Activated T-cell treated with anti-CD3 and anti-CD28 coated beads, Interleukin-2, amount 50 U/mL, for 4 hours (primary cell): ENCODE data around the gene KCNQ1. TPM values are rescaled to one million over a fixed set of nuclear protein-coding genes. Genes with fewer than 3 reads are reported as not detected.
A peak's percentile ranks its signal among the peaks of the same experiment; 100 is the strongest.

Experiments used
- ATAC-seq, 2 donors: fragments of 200-7000 bp; cut with Tn5 transposase; one replicate each; pipeline ENCODE4 v1.10.0; 2021
- DNase-seq: peaks from one replicate; pipeline ENCODE4 v3.0.0-alpha.2; 2020
- H3K27me3 Mint-ChIP-seq: one replicate; pipeline ENCODE4 v1.8.0; 2021; ENCODE audit warnings: low read depth, mixed read lengths
- H3K36me3 Mint-ChIP-seq: one replicate; pipeline ENCODE4 v1.8.0; 2022; ENCODE audit warnings: mixed read lengths; ENCODE audit not compliant: insufficient read depth
- H3K4me1 Mint-ChIP-seq: one replicate; pipeline ENCODE4 v1.8.0; 2021; ENCODE audit warnings: low read depth, mixed read lengths
- H3K4me3 Mint-ChIP-seq: one replicate; pipeline ENCODE4 v1.8.0; 2021; ENCODE audit warnings: mild to moderate bottlenecking, moderate library complexity, mixed read lengths
- H3K9me3 Mint-ChIP-seq: one replicate; pipeline ENCODE4 v1.8.0; 2021; ENCODE audit warnings: mixed read lengths
- total RNA-seq, 3 donors: library from RNA; stranded (reverse); gene quantifications; one replicate each; pipeline ENCODE4 v1.2.1, GENCODE V29; 2021

Gene KCNQ1
- total RNA-seq, 3 donors from 2014 or later = 2.3 to 3.0 (median 2.8) TPM

DNA sequence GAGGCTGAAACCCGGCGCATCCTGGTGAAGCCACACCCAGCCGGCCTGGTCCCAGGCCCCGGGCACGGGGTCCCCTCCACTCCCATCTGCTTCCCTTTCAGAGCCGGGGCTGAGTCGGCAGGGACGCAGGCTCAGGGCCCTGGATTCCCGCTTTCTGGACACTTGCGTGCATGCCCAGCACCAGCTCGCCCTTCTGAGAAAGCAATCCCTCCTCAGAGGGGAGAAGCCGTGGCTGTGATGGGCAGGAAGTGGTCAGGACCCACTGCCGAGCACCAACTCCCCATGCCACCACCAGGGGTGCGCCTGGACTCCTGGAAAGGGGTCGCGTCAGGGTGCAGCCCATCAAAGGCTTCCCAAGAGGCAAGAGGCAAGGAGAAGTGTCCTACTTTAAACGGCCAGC lies 425.7 kb downstream of the KCNQ1 start:
- peaks cover 2% of the 10 kb centered on the region for H3K4me1 Mint-ChIP-seq
- no peaks in the 10 kb centered on the region for H3K9me3 Mint-ChIP-seq
- no peak for DNase-seq
- no peak overlapping the region for H3K4me3 Mint-ChIP-seq
- H3K27me3 Mint-ChIP-seq = peaks cover 48% of the 10 kb centered on the region
- H3K36me3 Mint-ChIP-seq = no peaks in the 10 kb centered on the region
- no peak for ATAC-seq

DNA sequence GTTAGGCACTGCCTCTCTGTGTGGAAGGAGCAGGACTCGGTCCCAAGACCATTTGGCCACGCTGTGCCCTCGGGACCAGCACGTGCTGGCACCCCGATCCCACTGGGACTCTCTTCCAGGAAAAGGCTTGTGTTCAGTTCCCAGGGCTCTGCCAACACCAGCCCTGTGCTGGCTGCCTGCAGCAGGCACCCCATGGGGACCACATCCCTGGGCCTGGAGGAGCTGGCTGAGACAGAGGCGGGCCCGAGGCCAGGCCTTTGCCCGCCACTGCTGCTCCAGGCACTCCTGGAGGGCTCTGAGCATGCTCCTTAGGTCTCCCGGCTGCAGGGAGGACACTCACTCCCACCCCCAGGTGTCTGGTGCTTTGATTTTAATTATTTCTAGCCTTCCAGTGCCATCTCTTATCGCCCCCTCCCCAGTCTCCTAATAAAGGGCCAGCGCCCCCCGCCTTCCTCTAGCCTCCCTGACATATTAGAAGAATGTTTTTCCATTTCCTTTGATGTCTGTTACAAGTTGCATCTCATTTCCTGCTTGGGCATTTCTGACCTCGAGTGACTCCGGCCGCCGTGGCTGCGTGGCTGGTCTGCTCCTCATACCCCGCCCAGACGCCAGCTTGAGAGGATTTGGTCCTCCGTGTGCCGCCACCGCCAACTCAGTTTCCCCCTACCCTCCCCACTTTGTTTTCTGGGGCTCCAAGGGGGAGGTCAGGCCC lies 426.3 kb downstream of the KCNQ1 start:
- Mint-ChIP-seq H3K9me3 (no peaks in the 10 kb centered on the region), H3K4me1 (peaks cover 2% of the 10 kb centered on the region), H3K36me3 (no peaks in the 10 kb centered on the region), H3K4me3 (no peak overlapping the region), H3K27me3 (peaks cover 45% of the 10 kb centered on the region)
- ATAC-seq = no peak
- no peak for DNase-seq

DNA sequence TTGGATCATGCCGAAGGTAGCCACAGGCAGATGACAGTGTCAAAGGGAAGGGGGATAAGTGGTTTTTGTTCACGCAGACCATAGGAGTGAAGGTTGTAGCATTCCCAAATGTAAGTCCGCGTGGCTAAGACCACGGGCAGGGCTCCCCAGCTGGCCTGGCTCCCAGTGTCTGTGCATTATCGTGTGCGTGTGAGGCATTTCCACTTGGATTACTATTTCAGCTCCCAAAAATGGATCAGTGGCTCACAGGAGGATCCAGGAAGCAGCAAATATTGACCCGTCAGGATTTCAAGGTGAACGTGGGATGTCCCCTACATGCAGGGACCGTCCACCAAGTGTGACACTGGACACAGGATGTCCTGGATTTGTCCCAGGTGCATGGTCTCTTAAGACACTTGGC lies 430.2 kb downstream of the KCNQ1 start:
- ATAC-seq (no peak), DNase-seq (no peak)
- H3K4me3 Mint-ChIP-seq = no peak overlapping the region
- H3K36me3 Mint-ChIP-seq = no peaks in the 10 kb centered on the region
- H3K9me3 Mint-ChIP-seq = no peaks in the 10 kb centered on the region
- H3K27me3 Mint-ChIP-seq = peaks cover 19% of the 10 kb centered on the region
- no peaks in the 10 kb centered on the region for H3K4me1 Mint-ChIP-seq

DNA sequence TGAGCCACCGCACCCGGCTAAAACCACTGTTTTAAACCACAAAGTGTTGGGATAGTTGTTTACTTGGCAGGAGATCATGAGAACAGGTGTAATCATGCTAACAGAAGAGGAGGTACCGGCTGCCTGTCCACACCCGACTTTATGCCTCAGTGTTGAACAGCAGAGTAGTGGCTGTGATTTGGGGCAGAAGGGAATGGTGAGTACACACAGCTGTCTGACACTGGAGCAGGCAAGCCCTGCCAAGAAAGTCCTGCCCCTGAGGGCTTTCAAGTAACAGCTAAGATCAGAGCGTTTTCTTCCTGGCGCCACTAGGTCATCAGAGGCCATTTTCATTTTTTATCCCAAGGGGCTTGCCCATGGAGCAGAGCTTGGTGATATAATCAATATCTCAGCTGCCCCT lies 432.7 kb downstream of the KCNQ1 start:
- Mint-ChIP-seq H3K36me3 (no peaks in the 10 kb centered on the region), H3K27me3 (no peaks in the 10 kb centered on the region), H3K9me3 (no peaks in the 10 kb centered on the region), H3K4me1 (no peaks in the 10 kb centered on the region), H3K4me3 (no peak overlapping the region)
- DNase-seq (no peak), ATAC-seq (no peak)

DNA sequence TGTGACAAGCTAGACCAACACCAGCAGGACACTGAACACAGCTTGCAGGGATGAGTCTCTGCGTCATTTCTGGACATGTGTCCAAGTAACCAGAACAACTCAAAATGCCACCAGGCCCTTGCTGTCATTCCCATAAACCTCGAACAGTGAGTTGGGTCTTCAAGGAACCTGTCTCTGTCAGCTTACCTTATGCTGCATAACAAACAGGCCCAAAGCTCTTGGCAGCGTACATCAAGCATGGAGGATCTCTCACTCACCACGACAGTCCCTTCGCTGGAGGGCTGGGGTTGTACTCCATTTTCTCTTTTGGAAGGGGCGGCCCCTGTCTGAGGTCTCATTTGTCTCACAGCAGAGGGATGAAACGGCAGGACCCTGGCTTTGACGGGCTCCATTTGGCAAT lies 434.0 kb downstream of the KCNQ1 start:
- no peak for DNase-seq
- Mint-ChIP-seq H3K4me1 (no peaks in the 10 kb centered on the region), H3K27me3 (peaks cover 8% of the 10 kb centered on the region), H3K4me3 (no peak overlapping the region), H3K9me3 (no peaks in the 10 kb centered on the region), H3K36me3 (no peaks in the 10 kb centered on the region)
- ATAC-seq = no peak

DNA sequence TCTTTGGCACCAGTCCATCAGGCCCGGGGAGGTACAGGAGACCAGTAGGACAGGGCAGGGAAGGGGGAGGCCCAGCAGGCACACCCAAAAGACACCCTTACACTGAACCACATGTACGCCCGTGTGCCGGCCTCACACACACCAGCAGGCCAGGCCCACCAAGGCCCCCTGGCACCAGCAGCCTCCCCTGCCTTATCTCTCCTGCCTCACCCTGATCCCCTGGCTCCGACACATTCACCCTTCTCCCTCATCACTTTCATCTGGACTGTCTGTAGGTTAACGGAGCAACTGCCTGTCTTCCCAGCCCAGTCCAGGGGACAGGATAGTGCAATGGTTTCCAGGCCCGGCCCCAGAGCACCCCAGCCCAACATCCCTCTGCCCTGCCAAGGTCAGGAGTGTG lies 435.8 kb downstream of the KCNQ1 start:
- H3K27me3 Mint-ChIP-seq = peaks cover 8% of the 10 kb centered on the region

DNA sequence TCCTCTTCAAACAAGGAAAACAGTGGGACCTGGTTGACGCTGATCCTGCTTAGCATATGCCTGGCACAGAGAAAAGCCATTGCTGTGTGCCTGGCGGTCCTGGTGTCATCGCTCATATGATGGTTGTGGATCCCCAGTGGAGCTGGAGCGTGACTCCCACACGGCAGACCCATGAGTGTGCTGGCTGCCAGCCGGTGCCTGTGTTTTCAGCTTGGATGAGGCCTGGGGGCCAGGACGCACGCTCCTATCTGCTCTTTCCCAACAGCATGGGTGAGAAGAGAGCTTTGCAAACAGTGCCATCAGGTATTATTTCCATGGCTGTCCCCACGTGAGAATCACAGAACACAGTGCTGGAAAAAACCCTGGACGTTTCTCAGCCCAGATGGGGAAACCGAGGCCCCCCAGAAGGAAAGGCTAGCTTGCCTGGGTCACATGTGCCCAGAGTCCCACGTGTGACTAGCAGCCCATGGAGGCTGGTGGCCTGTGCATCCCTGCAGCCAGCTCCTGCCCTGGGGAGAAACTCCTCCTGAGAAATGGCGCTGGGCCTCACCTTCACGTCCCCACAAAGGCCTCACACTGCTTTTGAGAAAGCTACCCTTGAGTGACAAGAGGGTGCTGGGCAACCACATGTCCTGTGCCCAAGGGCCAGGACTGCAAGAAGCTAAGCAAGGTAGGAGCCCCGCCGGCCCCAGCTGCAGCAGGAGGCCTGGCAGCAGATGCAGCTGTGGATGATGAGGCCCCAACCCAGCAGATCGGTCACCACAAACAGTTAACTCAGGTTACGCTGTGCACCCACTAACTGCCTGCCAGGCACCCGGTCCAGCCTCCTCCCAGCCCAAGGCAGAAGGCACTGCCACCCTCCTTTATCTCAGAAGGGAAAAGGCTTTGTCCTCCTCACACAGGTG lies 436.5 kb downstream of the KCNQ1 start:
- Mint-ChIP-seq H3K4me1 (peaks cover 2% of the 10 kb centered on the region), H3K9me3 (no peaks in the 10 kb centered on the region), H3K4me3 (no peak overlapping the region), H3K36me3 (no peaks in the 10 kb centered on the region), H3K27me3 (peaks cover 8% of the 10 kb centered on the region)
- DNase-seq = no peak
- no peak for ATAC-seq

More for the DNA sequence above, 435.8 kb downstream of the KCNQ1 start:
- Mint-ChIP-seq H3K36me3 (no peaks in the 10 kb centered on the region), H3K4me3 (no peak overlapping the region), H3K4me1 (peaks cover 2% of the 10 kb centered on the region), H3K9me3 (no peaks in the 10 kb centered on the region)
- DNase-seq (no peak), ATAC-seq (no peak)

DNA sequence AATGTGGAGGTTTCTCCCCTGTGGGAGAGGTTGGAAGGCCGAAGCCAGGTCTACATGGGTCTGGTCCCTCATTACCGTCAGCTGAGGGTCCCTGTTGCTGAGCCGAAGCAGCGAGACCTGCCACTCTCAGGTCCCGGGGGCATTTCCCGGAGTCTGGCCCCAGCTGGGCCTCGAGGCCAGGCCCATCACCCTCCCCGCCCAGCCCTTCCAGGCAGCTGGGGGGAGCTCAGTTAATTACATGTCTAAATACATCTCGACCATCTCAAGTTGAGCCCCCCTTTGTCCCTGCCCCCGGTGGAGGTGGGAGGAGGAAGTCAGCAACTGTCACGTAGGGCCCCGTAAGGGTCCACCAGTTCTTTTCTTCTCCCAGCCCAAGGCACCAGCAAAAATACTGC lies 437.2 kb downstream of the KCNQ1 start:
- Mint-ChIP-seq H3K4me1 (peaks cover 4% of the 10 kb centered on the region), H3K9me3 (no peaks in the 10 kb centered on the region), H3K27me3 (peaks cover 8% of the 10 kb centered on the region), H3K36me3 (no peaks in the 10 kb centered on the region), H3K4me3 (no peak overlapping the region)
- DNase-seq (no peak), ATAC-seq (no peak)

DNA sequence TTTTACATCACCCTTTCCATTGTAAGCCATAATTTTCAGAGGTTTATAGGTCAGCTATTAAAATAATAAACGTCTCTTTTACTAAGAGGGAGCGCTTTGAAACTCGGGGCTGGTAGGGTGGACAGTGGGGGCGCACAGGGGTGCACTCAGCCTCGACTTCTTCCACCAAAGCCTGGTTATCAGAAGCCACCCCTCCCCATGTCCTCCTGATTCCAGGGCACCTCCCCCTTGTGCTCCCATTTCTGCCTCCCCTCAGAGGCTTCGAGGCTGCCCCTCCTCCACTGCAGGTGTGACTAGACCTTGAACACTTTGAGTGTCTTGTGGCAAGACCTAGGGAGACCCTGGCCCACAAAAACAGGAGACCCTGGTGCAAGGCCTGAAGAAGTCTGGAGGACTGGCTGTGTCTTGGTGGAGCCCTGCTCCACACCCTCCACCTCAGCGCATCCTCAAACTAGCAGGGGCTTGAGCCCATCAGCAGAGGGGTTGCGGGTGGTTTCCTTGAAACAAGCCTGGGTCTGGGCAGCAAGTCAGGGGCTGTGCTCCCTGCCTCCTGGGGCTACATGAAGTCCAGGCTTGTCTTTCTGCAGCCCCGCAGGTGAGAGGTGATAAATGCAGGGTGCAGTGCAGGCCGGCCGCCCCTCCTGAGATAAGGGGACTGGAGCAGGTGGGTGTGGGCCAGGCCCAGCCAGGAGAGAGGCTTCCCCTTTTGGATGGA lies 437.7 kb downstream of the KCNQ1 start:
- ATAC-seq (no peak), DNase-seq (no peak)
- peaks cover 7% of the 10 kb centered on the region for H3K4me1 Mint-ChIP-seq
- peaks cover 8% of the 10 kb centered on the region for H3K27me3 Mint-ChIP-seq
- no peaks in the 10 kb centered on the region for H3K36me3 Mint-ChIP-seq
- peak overlapping the region; percentile 51 for H3K4me3 Mint-ChIP-seq
- H3K9me3 Mint-ChIP-seq = no peaks in the 10 kb centered on the region

DNA sequence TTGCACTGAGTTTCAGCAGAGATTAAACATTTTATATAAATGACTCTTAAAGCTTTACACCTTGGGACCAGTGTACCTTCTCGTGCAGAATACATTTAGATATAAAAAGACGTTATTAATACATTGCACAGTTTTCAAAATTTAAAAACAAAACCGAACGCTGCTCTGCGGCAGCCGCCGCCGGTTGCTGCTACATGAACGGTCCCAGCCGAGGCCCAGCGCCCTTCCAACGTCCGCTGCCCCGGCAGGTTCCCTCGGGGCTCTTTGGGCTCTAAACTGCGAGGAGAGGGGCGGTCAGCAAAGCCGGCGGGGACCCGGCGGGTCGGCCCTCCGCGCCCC lies 438.8 kb downstream of the KCNQ1 start:
- Mint-ChIP-seq H3K36me3 (no peaks in the 10 kb centered on the region), H3K9me3 (no peaks in the 10 kb centered on the region), H3K27me3 (peaks cover 8% of the 10 kb centered on the region), H3K4me3 (peak overlapping the region; percentile 51), H3K4me1 (peaks cover 7% of the 10 kb centered on the region)
- DNase-seq (no peak), ATAC-seq (no peak)

DNA sequence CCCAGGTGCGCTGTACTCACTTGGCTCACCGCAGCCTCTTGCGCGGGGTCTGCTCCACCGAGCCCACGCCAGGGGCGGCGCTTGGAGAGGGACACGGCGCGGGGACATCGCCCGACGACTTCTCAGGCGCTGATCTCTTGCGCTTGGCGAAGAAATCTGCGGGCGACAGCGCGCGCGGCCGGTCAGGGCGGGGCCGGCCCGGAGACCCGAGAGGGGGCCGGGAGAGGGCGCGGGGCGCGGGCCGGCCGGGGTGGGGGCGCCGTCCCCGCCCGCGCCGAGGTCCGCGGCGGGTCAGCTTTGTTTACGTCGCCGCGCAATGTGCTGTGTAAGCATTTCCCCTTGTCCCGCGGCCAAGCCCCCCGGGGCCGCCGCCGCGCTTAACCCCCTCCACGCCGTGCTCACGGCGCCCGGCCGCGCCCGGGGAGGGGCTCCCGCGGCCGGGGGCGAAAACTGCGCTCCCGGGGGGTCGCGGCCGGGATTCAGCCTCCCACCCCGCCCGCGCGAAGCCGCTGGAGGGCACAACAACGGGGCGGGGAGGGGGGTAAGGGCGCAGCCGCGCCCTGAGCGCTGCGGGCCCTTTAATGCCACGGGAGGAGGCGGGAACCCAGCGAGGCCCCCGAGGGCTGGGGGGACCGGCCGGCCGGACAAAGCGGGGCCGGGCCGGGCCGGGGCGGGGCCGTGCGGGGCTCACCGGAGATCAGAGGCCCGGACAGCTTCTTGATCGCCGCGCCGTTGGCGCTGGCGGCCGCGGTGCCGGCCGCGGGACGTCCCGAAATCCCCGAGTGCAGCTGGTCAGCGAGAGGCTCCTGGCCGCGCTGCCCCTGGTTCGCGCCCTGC lies 439.4 kb downstream of the KCNQ1 start:
- Mint-ChIP-seq H3K4me3 (no peak overlapping the region), H3K9me3 (no peaks in the 10 kb centered on the region), H3K27me3 (peaks cover 8% of the 10 kb centered on the region), H3K4me1 (peaks cover 7% of the 10 kb centered on the region), H3K36me3 (no peaks in the 10 kb centered on the region)
- DNase-seq (no peak), ATAC-seq (no peak)

DNA sequence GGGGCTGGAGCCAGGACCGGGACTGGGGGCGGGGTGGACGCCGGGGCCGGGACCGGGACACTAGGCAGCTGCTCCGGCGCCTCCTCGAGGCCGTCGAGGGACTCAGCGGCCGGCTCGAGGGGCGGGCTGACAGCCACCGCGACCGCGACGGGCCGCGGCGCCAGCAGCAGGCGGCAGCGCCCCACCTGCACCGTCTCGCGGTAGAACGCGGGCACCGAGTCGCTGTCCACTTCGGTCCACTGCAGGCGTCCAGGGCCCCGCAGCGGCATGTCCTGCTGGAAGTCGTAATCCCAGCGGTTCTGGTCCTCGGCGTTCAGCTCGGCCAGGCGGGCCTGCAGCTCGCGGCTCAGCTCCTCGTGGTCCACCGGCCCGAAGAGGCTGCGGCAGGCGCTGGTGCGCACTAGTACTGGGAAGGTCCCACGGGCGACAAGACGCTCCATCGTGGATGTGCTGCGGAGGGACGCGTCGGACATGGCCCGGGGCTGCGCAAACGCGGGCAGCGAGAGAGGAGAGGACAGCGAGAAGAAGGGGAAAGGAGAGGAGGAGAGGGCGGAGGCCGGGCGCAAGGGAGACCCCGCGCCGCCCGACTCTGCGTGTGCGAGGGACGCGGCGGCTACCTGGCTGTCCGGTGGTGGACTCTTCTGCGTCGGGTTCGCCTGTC lies 440.3 kb downstream of the KCNQ1 start:
- H3K9me3 Mint-ChIP-seq = no peaks in the 10 kb centered on the region
- peak overlapping the region; percentile 84 for H3K4me3 Mint-ChIP-seq

DNA sequence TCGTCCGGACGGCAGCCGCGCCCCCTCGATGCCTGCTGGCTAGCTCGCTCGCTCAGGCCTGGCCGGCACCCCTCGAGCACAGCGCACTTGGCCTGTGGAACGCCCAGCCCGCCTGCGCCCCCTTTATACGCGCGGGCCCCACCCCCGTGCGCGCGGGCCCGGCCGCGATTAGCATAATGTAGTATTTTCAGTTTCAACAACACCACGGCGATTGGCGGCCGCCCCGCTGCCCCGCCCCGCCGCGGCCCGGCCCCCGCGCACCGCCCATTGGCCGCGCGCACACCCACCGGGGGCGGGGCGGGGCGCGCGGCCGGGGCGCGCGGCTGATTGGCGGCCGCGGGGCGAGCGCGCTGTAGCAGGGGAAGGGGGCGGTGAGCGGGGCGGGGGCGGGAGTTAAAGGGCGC lies 440.9 kb downstream of the KCNQ1 start, which contains the start of gene CDKN1C:
CDKN1C (minus strand) TSS at position 98 of the 404 bp plus-strand sequence. CDS start 319 bp downstream, outside the sequence.
- H3K9me3 Mint-ChIP-seq = no peaks in the 10 kb centered on the region
- H3K27me3 Mint-ChIP-seq = peaks cover 8% of the 10 kb centered on the region
- H3K36me3 Mint-ChIP-seq = no peaks in the 10 kb centered on the region
- H3K4me1 Mint-ChIP-seq = peaks cover 9% of the 10 kb centered on the region
- peak; percentile 85 to 87 for ATAC-seq
- peak; percentile 77 for DNase-seq
- peak within 1 kb of the TSS; percentile 84 for H3K4me3 Mint-ChIP-seq

More for the DNA sequence above, 440.3 kb downstream of the KCNQ1 start:
- Mint-ChIP-seq H3K4me1 (peaks cover 9% of the 10 kb centered on the region), H3K36me3 (no peaks in the 10 kb centered on the region), H3K27me3 (peaks cover 8% of the 10 kb centered on the region)
- no peak for DNase-seq
- ATAC-seq = peak; percentile 14 to 18
